D341Med (cell line): ENCODE measurements around the gene FOXL2NB.

Experiments used
- DNase-seq: peaks from one replicate; pipeline ENCODE4 v3.0.0; 2012; ENCODE audit warnings: low spot score

The FOXL2NB gene

DNA sequence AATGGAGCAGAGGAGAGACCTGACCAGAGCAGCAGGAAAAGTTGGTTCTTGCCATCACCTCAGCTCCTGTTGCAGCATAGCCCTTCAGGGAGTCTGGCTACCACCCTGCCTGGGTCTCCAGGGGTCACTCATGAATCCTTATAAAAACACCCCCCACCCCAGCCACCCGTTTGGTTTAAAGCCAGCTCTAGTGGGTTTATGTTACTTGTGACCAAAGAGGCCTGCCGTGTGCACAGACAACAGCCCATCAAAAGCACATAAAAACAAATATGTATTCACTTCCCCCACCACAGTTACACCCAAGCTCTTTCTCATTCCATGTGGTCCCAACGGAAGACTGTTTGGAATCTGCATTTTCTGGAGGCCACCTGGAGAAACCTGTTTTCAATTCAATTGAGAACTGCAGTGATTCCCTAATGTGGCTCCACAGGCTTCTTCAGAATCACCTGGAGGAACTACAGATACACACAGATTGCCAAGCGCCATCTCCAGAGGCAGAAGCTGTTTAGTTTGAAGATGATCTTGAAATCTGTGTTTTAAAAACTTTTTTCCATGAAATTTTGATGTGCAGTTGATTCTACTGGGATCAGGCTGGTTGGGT lies 13.8 kb upstream of the FOXL2NB start:
- no peak for DNase-seq

DNA sequence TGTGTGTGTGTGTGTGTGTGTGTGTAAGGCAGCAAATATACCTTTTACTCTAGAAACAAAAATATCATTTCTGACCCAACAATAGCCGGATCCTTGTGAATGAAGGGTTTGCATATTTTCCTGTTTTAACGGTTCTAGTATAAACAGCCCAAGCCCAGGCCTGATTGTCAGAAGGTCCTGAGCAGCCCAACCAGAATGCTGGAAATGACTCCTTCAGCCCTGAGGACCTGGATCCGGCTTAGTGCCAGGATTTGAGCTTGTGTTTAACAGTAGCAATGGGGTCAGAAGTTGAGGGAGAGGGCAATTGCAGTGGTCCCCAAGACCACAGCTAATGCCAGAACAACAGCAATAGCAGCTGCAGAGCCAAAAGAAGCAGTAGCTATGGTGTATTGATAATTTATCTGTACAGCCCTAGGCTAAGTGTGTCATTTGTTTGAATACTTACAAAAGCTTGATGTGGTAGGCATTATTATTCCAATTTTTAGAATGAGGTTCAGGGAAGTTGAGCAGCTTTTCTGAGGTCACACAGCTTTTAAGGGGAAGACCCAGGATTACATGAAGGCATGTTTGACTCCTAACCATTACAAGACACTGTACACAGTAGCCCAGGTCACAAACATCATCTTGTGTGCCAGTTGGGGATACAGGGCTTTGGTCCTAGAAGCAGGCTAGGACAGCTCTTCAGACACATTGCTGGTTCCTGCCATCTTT lies 12.9 kb upstream of the FOXL2NB start:
- no peak for DNase-seq

DNA sequence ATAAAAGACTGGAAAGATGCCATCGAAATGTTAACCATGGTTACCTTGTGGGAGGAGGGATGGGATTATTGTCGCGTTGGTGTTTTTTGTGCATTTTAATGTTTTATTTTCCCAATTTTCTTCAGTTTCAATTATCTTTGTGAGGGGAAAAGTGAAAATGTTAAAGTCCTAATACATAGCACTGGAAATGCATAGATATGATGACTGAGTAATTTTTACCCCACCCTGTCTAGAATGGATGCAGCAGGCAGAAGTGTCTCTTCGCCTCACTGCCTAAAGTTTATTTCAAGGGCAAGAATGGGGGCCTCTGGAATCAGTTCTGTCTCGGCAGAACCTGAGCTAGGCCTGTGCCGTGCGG lies 11.5 kb upstream of the FOXL2NB start:
- no peak for DNase-seq

DNA sequence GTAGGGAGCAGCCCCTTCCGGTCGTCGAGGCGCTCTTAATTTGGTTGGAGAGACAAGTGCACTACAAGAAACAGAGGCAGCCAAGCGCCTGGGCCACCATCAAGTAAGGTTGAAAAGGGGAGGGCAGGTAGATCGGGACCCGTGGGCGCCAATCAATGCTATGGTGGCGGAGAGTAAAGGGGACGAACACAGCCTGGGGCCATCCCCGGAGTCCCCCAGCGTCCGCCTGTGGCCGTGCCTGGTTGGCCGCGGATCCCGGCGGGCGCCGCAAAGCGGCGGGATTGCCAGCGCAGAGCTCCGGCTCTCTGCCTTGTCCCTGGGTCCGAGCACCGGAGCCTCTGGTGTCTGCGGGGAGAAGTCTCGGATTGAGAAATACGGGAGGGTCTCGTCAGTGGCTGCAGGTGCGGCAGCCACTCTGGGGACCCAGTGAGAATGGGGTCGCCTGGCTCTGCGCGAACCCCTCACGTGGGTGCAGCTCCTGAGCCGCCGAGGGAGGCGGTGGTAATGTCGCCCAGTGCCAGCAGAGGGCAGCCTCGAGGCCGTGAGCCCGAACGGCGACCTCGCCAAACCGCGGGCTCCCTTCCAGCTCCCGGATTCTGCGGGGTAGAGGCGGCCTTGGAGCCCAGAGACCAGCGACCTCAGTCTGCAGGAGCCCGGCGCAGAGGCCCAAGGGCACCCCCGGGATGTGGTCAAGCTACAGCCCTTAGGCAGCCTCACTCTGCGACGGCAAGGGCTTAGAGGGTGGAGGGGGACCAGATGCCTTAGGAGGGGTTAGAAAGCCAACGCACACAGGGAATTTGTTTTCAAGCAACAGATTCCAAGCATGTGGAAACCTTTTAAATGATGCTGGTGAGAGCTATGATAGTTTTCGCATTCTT lies 10.9 kb upstream of the FOXL2NB start:
- DNase-seq: peak; percentile 95

DNA sequence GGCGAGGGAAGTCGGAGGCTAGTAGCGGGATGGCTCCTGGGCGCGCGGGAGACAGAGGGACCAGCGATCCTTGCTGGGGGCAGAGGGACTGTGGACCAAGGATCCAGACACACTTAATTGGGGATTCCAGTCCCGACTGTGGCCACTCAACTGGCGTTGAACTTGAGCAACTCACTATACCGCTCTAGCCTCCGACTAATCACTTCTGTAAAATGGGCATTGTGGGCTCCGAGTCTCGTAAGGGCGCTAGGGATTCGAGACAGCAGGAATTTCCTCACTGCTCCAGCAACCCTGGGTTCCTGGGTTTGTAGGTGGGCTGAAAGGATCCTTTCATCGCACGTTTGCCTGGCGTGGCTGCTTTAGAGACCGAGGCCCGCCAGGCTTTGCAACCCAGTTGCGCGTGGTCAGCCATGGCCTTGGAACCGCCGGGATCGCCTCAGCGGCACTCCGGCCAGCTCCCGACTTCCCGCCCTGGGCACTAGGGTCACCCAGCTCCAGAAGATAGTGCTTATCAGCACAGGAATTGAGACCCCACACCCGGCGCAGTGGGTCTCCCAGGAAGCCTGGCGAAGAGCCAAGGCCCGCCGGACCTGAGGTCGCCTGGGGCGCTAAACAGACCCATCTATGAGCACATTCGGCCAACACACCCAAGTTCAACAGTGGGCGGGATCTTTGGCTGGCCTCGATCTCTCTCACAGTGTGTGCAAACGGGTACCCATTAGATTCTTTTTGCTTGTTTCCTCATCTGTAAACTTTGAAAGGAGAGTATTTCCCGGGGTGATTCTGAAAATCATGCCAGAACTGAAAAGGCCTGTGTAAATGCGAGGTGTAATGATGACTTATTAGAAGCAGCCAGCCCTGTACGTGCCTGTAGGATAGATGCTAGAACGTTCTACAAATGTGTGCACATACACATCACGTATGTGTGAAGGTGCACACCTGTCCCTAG lies 10.0 kb upstream of the FOXL2NB start:
- DNase-seq: no peak

DNA sequence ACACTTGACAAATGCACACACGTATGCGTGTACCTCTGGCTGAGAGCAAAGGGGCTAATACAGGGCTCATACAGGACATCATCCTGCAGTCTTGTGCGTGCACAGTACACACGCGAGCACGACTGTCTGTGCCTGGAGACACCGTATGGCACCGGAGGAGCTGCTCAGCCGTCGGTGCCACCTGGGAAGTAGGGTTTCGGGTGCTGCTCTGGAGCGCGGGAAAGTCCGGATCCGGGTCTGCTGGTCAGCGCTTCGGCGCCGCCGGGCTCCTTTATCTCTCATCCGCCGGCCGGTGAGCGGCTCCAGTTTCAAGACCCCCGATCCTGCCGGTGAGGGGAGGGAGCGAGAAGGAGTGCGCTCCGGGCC lies 9.3 kb upstream of the FOXL2NB start:
- peak; percentile 34 for DNase-seq

DNA sequence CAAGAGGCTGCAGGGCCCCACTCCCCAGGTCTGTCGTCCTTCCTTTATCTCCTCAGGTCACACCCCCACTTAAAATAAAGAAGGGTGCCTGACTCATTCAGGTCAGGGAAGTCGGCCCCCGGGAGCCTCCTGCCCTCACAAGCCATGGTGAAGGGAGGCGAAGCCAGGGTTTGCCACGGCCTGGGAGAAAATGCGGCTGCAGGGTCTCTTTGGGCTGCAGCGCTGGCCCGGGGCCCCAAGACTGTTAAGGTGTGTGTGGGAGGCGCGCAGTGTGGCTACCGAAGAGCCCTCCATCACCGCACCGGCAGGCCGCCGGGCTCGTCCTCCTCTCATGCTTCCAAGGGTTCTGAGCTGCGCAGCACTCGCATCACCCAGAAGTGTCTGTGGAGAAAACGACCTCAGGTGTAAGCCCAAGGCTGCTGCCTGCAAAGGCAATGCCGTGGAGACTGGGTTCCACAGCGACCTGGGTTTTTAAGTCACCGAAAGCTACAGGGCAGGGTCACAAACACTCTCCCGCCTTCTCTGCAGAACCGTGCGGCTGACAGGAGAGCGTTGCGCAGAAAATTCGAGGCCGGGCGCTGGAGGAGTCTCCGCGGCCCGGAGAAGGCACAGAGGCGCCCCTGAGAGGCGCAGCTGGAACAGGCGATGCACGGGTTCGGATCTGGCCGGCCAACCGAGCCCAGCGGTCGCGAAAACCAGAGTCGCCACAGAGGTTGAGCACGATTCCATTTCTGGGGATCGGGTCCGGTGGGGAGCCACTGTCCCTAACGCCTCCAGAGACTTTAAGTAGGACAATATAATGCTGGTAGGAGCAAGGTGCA lies 8.8 kb upstream of the FOXL2NB start:
- peak; percentile 41 for DNase-seq

DNA sequence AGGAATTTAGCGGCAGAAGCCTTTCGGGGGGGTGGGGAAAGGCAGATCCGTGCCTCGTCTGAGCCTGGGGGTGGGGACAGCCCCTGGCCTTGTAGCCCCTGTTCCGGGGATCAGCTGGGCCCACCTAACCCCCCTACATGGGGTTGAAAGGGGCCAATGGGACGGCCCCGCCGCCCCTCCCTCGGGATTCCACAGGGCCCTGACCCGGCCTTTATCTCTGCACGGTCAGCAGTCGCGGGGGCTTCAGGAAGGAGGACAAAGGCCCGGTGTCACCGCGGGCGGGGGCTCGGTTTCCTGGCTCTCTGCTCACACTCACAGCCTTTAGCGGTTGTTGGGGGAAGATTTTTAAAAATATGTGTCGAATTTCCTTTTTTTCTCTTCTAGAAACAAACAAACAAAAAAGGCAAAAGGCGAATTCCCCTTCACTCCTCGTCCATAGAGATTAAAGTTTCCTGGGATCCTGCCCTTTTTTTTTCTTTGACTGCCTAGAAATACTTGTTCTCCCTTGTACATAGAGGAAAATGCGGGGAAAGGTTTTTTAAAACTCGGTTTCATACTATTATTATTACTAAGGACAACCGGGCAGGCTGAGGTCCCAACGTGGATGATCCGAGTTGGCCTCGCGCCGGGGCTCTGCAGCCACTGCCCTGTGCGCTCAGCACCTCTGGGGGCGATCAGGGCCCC lies 8.0 kb upstream of the FOXL2NB start:
- DNase-seq: peak; percentile 19

DNA sequence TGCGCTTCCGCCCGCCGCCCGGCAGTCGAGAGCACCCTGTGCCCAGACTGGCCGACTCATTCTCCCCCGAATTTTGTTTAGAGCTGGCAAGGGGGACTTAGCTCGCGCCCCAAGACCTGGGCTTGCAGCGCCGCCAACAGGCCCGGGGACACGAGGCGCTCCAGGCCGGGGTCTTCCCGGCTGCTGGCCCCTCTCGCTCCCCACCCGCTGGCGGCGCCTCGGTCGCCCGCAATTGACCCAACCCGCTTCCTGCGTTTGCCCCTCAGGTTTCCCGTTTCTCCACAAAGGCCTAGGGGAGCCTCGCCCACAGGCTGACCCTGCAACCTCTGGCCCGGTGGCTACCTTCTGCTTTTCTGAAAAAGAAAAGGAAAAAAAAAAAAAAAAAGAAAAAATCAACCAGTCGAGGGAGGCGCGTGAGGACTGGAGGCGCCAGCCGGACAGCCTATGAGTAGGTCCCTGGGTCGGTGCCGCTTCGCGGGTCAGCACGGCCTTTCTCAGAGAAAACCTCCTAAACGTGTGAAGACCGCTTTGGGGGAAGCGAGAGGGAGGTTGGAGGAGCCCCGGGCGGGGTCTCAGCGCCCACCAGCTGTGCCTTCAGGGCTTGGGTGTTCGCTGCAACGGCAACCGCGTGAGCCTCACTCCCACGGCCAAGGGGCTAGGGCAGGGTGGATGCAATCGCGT lies 7.3 kb upstream of the FOXL2NB start:
- no peak for DNase-seq

DNA sequence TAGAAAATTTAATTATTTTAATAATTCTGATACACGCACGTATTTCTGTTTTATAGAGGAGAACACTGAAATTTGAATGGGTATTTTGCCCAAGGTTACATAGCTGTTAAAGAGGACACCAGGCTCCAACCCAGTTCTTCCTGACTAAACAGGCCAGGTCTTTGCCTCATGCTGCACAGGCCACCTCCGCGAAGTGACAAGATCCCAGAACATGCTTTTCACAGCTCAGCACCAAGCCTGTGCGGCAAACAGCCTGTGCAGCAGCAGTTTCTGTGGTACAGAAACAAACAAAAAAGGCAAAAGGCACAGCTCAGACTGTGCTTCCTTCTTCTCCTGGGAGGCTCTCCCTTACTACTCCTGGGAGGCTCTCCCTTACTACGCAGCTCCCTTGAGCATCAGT lies 6.6 kb upstream of the FOXL2NB start:
- DNase-seq: no peak

DNA sequence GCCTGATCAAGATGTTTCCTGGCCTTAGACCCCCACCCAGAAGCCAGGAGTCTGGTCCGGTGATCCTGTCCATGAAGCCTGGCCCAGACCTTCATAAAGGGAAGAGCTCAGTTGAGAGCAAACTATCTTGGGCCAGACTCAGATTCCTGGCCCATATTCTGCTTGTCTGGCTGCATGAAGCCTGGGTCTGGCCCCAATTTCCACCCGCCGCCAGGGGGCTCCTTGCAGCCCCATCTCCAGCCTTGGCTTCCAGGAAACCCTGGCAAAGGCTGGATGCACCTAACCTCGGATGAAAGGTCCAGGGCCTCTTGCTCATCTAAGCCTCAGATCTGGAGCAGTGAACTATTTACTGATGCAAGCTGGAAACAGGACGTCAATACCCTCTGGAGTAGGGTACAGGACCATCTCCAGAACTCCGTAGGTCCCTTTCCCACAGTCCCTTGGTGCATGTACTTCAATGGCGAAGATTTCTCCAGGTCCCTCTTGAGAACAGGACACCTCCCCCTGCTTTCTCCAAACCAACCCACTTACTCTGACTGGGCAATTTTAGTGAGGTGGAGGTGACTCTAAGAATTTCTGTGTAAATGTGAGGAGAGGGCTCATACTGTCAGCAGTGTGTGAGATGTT lies 5.6 kb upstream of the FOXL2NB start:
- DNase-seq: peak; percentile 74

DNA sequence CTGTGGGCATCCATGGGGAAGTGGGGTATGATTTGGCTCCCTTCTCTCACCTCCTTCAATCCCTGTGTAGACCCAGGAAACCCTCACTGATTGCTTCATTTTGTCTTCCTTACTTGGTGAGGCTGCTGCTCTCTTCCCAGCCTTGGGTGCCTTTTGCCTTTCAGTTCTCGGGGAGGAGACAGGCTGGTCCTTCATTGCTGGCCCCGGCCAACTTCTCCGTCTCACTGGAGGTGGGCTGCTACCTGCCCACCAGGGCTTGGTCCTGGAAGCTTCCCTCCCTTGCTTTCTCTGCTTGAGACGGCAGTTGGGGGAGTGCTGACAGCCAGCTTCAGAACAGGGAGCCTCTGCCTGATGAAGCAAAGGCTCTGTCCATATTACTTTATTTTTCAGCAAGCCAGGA lies 4.7 kb upstream of the FOXL2NB start:
- DNase-seq: no peak

DNA sequence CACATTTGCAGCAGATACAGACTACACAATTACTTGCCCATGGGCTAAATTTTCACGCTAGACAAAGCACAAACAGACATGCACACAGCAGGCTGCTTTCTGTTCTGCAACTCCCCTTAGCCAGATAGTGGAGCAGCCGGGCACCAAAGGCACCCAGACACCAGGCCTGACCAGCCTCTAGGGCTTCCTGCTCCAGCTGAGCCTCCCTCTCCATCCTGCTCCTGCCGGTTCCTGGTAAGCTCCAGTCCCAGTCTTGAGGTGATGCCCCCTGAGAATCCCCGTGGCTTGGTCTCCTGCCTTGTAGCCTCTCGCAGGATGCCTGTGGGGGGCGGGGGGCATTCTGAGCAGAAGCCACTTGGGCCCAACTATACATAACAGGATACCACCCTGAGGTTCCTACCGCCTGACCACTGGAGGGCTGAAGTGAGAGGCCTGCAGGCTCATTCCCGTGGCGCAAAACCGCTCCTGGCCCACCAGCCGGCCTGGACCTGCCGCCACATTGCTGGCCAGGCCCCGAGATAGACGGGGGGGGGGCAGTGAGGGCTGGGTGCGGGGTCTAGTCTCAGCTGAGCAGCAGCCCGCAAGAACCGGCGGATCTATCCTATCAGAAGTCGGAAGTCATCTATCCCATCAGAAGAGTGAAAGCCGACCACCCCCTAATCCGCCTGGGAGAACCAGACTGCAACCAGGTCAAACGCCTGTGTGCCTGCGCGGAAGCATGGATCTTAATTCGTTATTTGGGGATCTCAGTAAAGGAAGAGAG lies 4.0 kb upstream of the FOXL2NB start:
- DNase-seq: no peak

DNA sequence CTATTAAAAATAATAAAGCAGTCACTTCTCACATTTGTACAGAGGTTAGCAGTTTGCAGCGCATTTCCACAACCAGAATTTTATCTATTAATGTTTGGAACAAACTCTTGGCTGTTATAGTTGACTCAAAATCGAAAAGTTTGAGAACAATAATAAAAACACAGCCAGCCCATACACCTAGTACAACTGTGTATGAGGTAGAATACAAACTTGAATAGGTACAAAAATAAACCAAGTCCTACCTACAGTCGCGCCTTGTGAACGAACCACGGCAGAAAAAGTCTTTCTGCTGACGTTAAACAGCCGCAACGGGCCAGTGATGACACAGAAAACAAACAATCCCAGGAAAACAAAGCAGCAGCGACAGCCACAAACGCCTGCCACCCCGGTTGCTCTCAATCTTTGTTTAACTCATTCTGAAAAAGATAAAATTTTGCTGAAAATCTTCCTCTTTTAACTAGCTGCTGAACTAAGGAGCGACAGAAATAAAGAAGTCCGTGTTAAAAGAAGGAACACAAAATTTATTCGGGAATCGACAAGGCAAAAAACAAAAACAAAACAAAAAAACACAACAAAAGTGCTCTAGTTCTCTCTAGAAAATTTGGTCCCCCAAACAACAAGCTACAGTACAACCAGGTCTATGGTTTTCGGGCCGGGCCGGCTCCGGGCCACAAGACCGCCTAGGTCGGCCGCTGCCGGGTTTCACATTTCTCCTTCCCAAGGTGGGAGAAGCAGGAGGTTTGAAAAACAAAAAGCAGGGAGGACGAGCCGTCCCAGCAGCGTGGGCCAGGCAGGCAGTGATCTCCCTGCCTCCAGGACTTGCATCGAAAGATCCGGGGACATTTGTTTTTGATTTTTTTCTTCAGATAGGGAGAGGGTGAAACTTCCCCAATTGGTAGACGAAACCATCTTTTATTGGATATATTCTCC lies 3.0 kb upstream of the FOXL2NB start:
- no peak for DNase-seq

DNA sequence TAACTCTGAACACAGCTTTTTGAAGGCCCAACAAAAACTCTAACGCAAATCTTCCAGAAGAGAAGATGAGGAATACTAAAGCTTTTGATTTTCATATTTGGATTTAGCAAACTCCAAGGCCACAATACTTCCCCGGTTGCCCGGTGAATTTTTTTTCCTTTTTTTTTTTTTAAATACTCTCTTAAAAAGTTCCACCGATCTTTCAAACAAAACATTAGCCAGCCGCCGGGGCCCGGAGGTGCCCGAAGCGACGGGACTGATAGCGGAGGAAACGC lies 2.4 kb upstream of the FOXL2NB start:
- no peak for DNase-seq

DNA sequence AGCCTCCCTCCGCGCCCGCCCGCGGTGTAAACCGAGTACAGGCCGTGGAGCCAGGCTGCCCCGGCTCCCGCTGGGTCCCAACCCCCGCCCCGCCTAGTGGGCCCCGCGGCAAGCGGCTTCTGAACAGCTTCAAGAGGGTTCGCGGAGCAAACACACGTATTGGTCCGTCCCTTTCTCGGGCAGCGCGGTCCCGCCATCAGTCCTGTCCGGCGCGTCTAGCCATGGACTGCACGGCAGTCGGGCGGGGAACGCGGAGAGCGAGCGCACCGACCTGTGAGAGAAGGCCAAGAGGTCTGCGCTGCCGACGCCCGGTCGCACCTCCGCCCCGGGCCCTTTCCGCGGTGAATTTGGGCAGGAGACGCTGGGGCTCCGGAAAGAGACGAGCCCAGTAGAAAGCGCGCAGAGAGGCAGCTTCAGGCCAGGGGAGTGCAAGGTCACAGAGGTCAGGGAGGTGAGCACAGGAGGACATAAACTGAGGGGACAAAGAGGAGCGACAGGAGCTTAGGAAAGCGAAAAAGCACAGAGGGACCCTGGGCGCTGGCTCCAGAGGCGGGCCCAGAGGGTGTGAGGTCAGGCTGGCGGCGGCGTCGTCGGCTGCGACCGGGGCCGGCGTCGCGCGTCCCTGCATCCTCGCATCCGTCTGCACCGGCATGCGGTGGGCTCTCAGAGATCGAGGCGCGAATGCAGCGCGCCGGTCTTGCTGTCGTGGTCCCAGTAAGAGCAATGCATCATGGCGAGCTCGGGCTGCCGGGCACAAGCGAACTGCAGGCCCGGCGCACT lies 1.9 kb upstream of the FOXL2NB start:
- no peak for DNase-seq
